Measurements from ENCODE around the gene MSL3B.

Gene MSL3B

GRCh38 chr2:233915128-233915527 lies 46.9 kb upstream of the MSL3B start:
- intact Hi-C loops (cut with micrococcal nuclease): loop anchor here (2.0 kb wide), 1 partner anchor 56 kb away; no protein-coding TSS in a partner anchor
- WGBS (ENCODE audit: insufficient coverage, low coverage, missing lambda C conversion rate): 0% methylated on average over 2 of the region's 2 CpGs
- FAIRE-seq (peak; percentile 42), DNase-seq (ENCODE audit: extremely low read depth in 1 of 4, low spot score in 3 of 4) (peak in 2 of 4 experiments; percentile 3 to 8), ATAC-seq (no peak)
- Histone ChIP-seq H3K9me3 (replicated peaks; ENCODE audit: control insufficient read depth, insufficient read depth, low read depth, low read length) (no peaks in the 10 kb centered on the region), H3K27ac (ENCODE audit: extremely low read depth, low read depth, low read length) (no peak overlapping the region), H3K79me2 (ENCODE audit: control insufficient read depth, insufficient read depth, low read length) (no peaks in the 10 kb centered on the region), H3K4me1 (replicated peaks in 1 of 2; ENCODE audit: control insufficient read depth in 2 of 2, insufficient read depth in 2 of 2, low read length in 2 of 2) (no peaks in the 10 kb centered on the region), H4K20me1 (replicated peaks; ENCODE audit: control insufficient read depth, insufficient read depth, low read length) (no peaks in the 10 kb centered on the region), H3K4me3 (no peak overlapping the region), H3K9me1 (ENCODE audit: control insufficient read depth, insufficient read depth, low read length) (no peaks in the 10 kb centered on the region), H2AFZ (ENCODE audit: low read depth, low read length) (no peak overlapping the region), H3K36me3 (ENCODE audit: control insufficient read depth, insufficient read depth, low read length) (no peaks in the 10 kb centered on the region), H3K4me2 (ENCODE audit: insufficient read depth, low read length) (no peak overlapping the region), H3K27me3 (ENCODE audit: control insufficient read depth in 2 of 2, insufficient read depth in 2 of 2, low read length in 2 of 2) (peaks cover 0 to 4% of the 10 kb centered on the region in 2 experiments; a peak in 1 of 5 replicates), H3K9ac (ENCODE audit: insufficient read depth in 1 of 2, low read depth in 2 of 2, low read length in 2 of 2) (no peak overlapping the region)
- ChIA-PET POLR2A (no interaction called here), CTCF (ENCODE audit: low intra/inter-chr PET ratio) (interaction anchor here (0.7 to 1.1 kb wide), 2 partner anchors 57 to 592 kb away, joined by 3 read pairs; no protein-coding TSS in a partner anchor)
- TF ChIP-seq RAD21 (CRISPR knock-in tag; conservative IDR thresholded peaks at IDR 0.05 in 1 of 2, IDR thresholded peaks at IDR 0.05 in 1 of 2): 0 out of 4 replicates have a peak, but pooled peaks of 1 of the 2 experiments have one; percentile 6
- TF ChIP-seq NR4A1 (CRISPR knock-in tag; IDR thresholded peaks at IDR 0.05): no peak
- no peak for TF ChIP-seq NR4A1 (tag; IDR thresholded peaks at IDR 0.05)
- peak in 2 of 3 experiments; percentile 10 to 37; a peak in 3 of 6 replicates for TF ChIP-seq CTCF (IDR thresholded peaks at IDR 0.05 in 2 of 3, conservative IDR thresholded peaks at IDR 0.05 in 1 of 3; ENCODE audit: insufficient read depth in 2 of 3, low read depth in 1 of 3, low read length in 3 of 3)
- in situ Hi-C loops (cut with MboI): no loop called here
- BruUV-seq (replicated peaks): no TSS peak

Measured in K562 (cell line).